Measurements from ENCODE around the gene TM7SF2.
"Not testable (repeated sequence)": the region's sequence is repeated elsewhere in the genome, so short reads cannot be mapped to it uniquely, and the experiment has no call there.

Gene TM7SF2

DNA sequence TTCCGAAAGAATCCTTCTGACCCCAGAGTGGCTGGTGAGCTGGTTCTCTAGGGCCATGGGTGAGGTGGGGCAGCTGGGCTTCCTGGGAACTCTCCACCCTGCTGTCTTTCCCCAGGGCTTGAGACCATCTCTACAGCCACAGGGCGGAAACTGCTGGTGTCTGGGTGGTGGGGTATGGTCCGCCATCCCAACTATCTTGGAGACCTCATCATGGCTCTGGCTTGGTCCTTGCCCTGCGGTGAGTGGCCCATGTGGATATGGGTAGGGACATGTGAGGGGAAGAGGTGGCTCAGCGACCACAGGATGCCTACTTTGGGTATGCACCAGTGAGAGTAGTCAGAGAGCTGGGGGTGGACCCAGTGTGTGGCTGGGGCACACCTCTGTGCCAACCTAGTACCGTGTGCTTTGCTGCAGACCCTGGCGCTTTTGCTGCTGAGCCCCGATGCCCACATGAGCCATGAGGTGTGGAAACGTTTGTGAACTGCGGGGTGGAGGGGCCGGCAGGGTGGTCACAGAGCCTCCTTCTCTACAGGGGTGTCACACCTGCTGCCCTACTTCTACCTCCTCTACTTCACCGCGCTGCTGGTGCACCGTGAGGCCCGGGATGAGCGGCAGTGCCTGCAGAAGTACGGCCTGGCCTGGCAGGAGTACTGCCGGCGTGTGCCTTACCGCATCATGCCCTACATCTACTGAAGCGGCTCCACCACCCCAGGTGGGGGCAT, 3.9 kb downstream of the TM7SF2 start:
- DNase-seq (ENCODE audit: low spot score), result no peak

DNA sequence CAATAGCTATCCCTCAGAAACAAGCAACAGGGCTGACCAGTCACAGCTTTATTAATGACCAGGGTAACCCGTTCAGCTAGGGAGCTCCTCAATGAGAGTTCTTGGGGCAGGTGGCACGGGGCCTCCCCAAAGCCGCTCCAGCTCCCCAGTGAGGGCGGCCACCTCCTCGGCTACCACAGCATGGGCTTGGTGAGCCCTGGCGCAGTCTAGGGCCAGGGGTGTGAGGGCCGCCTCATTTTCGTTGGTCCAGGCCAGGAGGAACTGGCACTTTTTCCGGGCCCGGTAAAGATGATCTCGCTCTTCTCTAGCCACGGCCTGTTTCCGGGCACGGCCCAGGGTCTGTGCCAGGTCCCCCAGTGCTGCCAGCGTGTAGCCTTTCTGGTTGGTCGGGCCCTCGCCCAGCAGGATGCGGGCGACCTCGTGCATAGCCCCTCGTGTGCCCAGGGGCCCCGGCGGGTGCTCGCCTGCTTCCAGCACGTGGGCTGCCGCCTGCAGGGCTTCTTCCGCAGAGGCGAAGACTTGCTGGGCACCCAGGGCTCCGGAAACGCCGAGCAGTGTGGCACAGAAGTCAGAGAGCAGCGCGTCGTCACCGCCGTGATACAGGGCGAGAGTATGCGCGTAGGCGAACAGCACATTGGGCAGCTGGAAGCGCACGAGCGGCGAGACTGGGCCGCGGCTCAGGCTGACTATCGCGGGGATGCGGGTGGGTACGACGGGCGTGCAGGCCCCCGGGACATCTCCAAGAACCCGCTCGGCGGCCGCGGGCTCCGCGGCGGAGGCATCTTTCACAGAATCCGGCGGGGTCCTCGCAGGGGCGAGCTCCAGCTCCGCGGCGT, 4.9 kb downstream of the TM7SF2 start:
- DNase-seq (ENCODE audit: low spot score), result no peak

DNA sequence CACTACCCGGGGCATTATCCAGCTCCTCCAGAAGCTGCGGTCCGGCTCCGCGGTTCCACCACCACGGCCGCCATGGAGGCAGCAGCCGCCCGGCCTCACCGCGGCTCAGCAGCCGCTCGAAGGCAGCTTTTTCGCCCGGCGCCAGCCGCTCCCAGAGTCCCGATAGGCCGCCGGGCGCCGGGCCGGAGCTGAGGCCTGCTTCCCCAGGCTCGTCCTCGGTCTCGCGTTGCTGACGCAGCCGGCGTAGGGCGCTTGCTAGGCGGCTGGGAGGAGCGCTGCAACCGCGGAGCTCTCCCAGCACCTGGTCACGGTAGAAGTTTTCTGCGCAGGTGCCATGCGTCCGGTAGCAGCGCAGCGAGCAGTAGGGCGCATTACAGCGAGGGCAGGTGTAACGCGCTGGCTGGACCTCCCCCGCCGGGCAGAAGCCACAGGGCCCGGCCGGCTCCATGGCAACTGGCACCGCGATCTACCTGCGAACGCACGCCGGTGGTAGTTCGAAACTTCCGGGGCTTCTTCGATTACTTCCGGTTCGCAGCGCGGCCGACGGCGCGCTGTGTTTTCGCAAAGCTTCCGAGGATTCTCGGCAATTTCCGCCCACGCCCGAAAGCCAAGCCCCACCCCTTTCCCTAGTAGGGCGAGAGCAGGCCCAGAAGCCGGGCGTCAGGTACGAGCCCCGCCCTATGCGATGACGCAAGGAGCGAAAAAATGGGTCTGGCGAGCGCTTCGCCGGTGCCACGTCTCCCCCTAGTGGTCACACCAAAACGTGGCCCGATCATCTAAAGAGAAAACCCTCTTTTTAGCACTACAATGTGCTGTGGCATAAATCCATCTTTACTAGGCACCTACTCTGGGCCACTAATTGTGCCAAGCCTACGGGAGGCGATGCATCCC, 5.8 kb downstream of the TM7SF2 start, which contains the start of gene ZNHIT2:
Gene ZNHIT2 (minus strand): TSS at position 496 of the 891 bp plus-strand sequence. CDS start 48 bp downstream, at position 448.
- DNase-seq (ENCODE audit: low spot score), result peak; percentile 99

DNA sequence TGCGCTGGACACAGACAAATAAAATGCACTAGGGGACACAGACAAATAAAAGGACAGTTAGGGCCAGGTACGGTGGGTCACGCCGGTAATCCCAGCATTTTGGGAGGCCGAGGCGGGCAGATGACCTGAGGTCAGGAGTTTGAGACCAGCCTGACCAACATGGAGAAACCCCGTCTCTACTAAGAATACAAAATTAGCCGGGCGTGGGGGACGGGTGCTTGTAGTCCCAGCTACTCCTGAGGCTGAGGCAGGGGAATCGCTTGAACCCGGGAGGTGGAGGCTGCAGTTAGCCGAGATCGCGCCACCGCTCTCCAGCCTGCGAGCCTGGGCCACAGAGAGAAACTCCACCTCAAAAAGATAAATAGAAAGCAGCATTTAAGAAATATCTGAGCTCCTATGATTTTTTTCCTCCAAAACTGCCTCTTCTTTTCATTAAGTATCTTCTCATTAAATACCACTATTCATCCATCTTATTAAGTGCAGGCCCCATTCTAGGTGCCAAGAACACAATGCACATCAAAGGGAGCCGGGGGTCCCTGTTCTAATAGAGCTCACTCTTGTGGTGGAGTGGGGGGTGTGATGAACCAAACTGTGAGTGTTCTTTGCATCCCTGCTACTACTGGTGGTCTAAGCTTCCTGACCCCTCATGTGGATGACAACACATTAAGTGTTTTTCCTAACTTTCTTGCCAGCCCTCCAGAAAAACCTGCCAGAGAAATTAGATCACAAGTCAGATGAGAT, 6.6 kb downstream of the TM7SF2 start:
- no peak for DNase-seq (ENCODE audit: low spot score)

DNA sequence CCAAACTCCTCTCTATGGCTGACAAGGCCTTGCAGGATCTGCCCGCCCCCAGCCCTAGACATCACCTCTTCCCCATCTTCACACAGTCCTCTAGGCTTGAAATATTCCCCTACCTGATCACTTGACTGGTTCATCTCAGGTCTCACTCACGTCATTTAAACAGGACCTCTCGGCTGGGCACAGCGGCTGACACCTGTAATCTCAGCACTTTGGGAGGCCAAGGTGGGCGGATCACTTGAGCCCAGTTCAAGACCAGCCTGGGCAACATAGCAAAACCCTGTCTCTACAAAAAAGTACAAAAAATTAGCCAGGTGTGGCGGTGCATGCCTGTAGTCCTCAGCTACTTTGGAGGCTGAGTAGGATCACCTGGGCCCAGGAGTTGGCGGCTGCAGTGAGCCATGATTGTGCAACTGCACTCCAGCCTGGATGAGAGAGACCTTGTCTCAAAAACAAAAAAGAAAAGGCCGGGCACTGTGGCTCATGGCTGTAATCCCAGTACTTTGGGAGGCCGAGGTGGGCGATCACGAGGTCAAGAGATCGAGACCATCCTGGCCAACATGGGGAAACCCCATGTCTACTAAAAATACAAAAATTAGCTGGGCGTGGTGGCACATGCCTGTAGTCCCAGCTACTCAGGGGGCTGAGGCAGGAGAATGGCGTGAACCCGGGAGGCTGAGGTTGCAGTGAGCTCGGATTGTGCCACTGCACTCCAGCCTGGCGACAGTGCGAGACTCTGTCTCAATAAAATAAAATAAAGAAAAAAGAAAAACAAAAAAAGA, 7.4 kb downstream of the TM7SF2 start:
- DNase-seq (ENCODE audit: low spot score), result not testable (repeated sequence)

DNA sequence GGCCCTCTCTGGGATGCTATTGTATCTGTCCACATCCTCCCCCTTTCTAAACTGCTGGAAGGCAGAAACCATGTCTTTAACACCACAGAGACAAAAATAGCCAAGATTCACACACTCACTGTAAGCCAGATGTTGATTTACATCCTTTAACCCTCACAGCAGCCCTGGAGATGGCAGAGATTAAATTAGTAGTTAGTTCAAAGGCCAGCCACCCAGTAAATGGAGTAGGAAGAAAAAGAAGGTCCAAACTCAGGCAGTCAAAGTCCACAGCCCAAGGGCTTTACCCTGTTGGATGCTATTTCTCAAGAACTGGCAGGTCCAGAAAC, 8.0 kb downstream of the TM7SF2 start:
- peak; percentile 50 for DNase-seq (ENCODE audit: low spot score)

DNA sequence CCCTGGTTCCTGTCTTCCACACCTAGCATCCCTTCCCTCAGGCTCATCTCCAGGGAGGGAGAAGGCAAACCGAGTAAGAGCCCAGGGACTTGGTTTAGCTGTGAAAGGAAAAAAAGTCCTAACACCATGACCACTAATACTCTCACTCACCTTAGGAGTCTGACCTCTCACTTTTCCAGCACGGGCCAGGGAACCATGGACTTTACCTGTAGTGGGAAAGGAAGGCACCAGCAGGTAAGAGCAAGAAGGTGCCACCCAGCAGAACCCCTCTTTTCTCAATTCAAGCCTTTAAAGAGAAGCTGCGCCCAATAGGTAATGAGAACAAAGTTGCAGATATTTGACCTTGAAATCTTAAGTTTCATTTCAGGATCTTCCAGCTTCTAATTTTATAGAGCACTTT, 9.2 kb downstream of the TM7SF2 start:
- DNase-seq (ENCODE audit: low spot score), result no peak

DNA sequence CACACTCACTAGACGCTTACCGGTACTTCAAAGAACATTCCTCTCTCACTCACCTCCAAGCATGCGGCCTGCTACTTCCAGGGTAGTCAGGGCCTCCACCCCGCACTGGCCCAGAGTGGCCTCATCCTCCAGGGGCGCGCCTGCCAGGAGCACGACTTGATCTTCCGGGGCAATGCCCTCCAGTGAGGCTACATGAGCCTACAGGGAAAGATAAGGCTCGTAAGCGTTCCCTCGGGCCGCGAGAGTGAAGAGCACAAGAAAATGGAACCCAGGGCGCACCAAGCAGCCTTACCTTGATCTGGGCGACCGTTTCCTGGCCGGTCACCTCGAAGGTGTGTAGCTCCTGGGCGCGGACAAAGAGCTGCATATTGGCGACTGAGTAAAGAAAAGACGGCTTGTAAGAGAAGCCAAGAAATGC, 9.8 kb downstream of the TM7SF2 start:
- DNase-seq (ENCODE audit: low spot score), result peak; percentile 45

DNA sequence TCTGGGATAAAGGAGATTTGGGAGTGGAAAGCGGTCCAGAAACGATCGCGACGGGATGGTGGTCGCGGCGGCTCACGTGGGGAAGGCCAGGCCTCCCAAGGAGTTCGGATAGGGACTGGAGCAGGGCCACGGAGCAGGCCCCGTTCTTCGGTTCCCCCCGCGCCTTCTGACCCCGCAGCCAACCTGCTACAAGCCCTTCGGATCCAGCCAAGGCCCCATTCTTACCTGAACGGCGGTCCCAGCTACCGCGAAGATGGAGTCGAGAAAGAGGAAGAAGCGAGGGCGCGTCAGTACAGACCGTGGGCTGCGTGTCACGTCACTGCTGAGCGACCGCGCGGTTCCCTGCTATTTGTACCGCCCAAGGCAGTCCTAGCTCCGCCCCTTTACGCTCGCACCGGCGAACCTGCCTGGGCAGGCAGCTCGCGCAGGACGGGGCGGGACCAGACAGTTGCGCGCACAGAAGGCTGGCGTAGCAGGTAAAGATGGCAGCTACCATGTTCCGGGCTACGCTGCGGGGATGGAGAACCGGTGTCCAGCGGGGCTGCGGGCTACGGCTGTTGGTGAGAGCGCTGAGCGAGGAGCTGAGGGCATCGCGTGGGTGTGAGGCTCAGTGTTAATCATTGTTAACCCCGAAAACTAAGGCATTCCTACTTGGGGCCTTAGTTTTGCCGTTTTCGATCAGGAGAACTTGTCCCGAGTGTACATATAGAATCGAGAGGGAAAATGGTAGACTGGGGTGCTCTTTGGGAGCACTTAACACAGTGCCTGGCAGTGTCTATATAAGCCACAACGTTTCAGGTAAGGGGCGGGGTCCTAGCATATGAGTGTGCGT, 10.4 kb downstream of the TM7SF2 start, which contains the start of the genes FAU and MRPL49:
Gene FAU (minus strand): TSS at position 270 of the 832 bp plus-strand sequence. CDS start 321 bp downstream, outside the sequence.
Gene MRPL49 (plus strand): TSS at position 457 of the 832 bp plus-strand sequence. CDS start 26 bp downstream, at position 483.
- peak; percentile 98 for DNase-seq (ENCODE audit: low spot score)

DNA sequence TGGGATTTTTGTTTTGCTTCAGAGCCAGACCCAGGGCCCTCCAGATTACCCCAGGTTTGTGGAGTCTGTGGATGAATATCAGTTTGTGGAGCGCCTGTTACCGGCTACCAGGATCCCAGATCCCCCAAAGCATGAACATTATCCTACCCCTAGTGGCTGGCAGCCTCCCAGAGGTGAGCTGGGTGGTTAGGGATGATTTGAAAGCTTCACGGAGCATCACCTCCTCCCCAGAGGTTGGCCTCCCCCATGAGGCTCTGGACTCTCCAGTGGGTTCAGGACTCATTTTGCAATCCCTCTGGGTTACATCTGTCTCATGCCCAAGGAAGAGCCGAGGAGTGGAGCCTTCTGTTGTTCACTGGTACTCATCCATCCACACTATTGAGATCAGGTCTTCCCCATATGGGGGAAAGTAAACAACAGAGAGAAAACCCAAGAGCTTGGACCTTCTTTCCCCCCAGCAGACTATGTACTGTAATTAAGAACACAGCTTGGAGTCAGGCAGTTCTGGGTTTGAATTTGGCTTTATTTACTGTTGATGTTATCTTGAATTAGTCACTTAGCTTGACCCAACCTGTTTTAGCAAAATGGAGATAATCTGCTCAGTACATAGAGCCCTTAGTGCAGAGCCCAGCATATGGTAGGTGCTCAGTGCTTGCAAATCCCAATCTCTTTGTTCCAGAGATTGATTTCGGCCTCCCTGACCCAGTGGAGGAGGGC, 13.0 kb downstream of the TM7SF2 start:
- no peak for DNase-seq (ENCODE audit: low spot score)

DNA sequence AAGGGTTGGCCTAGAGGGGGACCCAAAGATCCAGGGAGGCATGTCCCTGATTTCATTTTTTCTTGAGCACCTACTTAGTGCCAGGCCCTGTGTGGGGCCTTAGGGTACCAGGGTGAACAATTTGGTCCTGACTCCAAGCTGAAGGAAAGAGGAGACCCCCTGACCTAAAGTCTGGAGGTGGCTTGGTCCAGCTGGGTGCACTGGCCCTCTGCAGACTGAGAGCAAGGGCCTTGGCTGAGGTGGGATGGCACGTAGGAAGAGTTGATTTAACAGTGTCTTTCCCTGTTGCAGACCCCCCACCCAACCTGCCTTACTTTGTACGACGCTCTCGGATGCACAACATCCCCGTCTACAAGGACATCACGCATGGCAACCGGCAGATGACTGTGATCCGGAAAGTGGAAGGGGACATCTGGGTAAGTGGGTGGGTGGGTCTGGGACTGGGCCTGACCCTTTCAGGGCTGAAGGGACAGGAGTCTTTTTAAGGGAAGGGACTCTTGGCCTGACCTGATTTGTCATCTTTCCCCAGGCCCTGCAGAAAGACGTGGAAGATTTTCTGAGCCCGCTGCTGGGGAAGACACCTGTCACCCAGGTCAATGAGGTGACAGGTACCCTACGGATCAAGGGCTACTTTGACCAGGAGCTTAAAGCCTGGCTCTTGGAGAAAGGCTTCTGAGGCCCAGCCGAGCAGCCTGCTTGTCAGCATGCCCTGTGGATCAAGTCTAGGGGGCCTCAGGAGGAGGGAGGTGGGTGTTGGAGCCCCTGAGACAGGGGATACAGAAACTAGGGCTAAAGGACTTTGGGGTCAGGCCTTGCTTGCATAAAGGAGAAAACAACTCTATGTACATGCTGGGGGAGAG, 13.8 kb downstream of the TM7SF2 start:
- DNase-seq (ENCODE audit: low spot score), result no peak

DNA sequence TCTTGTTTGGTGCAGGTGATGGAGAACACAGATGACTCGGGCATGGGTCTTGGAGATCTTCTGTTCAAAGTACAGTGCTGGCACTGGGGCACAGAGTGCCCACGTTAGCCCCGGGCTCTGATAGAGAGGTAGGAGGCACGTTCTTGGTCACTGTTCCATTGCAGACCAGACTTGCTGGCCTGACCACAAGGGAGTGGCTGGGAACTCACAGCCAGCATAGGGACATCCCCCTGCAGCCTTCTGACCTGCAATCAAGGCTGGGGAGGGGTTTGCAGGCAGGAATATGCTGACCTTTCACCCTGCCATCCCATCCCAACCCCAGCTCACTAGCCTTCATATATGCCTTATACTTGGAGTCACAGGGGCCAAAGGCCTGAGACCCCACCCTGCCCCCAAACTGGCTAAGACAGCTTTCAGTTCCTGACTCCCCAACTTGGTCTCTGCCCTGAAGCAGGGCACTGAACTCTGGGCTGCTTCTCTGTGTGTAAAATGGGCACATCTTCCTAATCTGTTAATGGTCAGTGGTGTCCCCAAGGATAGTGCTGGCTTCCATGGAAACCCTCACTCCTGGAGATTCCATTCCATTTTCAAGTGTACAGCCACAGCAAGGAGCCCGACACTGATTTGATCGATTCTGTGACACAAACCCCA, 15.1 kb downstream of the TM7SF2 start:
- DNase-seq (ENCODE audit: low spot score), result no peak

DNA sequence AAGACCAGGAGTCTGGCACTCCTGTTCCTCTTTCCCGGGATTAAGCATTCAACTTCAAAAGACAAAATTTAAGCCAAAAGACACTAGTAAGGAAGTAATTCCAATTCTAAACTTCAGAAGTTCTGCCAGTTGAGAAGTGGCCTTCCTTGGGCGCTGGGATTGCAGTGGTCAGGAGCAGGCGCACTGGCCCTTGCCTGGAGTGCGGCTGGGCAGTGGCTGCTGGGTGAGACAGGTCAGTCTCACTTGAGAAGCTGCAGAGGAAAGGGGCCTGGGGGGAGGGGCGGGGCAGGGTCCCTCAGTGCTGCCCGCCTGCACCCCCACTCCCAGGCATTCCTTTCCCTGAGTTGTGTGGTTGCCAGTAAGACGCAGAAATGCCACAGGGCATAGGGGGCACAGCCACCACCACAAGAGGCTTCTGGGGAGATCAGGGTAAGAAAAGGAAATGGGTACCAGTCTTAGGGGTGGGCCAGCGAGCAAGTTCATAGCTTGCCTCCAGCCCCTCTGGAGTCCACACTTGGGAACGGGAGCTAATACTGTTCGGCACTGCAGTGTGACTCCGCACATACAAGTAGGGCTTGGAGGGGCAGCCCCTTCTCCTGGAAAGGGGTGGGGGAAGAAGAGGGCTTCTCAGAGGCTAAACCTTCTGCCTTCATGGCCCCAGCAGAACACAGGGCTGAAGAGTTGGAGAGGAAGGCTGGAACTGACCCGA, 16.0 kb downstream of the TM7SF2 start:
- no peak for DNase-seq (ENCODE audit: low spot score)

DNA sequence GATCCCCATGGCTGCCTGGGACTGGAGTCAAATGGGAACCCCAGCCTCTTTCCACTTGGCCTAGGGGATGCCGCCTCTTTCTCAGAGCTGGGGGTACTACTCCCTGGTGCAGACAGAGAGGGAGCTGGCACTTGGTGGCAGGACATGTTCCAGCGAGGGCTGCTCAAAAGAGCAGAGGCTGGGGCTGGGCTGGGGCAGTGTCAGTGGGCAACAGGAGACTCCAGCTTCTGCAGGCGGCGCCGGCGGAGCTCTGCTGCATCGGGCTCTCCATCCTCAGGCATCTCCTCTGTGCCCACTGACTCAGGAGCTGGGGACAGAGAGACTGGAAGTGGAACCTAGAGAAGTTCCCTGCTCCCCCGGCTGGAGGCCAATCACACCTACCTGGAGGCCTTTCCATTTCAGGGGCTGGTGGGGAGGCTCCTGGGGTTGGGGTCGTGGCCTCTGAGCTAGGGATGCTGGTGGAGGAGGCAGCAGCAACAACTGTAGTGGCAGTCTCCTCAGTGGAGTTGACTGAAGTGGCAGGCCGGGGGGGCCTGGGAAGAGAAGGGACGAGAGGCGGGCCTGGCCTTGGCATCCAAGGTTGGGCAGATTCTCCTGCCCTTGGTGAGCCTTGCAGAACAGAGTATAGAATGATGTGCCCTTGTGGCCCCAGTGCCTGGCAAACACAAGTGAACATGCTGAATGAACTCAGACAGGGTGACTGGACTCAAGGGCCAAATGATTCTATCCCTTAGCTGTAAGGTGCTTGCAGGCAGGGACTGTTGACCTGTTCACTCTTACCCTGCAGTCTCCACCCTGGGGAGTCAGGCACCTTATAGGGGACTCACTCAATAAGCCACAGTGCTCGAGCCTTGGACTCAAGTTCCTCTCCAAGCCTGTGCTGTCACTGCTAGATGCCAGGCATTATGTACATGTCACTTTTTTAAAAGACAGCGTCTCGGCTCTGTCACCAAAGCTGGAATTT, 16.8 kb downstream of the TM7SF2 start:
- DNase-seq (ENCODE audit: low spot score), result no peak

DNA sequence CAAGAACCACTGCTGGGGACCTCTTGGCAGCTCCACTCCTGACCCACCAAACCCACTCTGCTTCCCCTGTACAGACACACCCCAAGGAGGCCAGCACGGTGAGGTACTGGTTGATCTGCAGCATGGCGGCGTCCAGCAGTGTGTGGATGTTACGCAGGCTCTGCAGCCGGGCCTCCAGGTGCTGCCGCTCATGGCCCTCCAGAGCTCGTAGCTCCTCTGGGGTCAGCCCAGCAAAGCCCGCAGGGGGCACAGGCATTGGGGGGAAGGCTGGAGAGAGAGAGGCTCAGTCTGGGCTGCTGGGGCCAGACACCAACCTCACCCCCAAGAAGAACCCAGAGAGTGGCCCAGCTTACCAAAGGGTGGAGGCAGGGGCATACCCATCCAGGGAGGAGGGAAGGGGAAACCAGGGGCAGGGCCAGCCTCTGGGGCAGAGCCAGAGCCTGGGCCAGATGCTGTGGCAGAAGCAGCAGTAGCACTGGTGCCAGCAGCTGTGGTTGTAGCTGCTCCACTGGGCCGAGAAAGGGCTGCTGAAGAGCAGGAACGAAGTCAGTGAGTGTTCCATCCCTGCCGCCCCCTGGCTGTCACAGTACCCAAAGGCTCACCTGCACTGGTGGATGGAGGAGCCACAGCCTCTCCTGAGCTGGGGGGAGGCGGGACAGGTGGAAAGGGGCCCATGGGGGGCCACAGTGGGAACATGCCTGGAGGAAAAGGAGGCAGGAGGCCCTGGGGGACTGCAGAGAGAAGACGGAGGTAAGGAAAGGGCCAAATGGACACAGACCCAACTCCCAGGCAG, 18.2 kb downstream of the TM7SF2 start:
- DNase-seq (ENCODE audit: low spot score), result peak; percentile 80
